Keratinocyte (primary cell): ENCODE data around the gene ITGB1. TPM values are rescaled to one million over a fixed set of nuclear protein-coding genes. Genes with fewer than 3 reads are reported as not detected.

ENCODE experiments used
- DNase-seq: peaks from one replicate; pipeline ENCODE4 v3.0.0-alpha.2; 2011; ENCODE audit warnings: low read depth, missing footprints, low spot score
- FAIRE-seq: peaks from 2 replicates; lab custom pipeline; 2011; peaks lifted over from hg19 to GRCh38; lab: Jason Lieb, UNC
- H2AFZ ChIP-seq: 2 replicates; pipeline ENCODE4 v1.6.0; 2012; ENCODE audit warnings: low read length, control low read depth, inconsistent platforms; ENCODE audit not compliant: control insufficient read depth
- H3K27ac ChIP-seq: 2 replicates; pipeline ENCODE4 v1.5.1; 2011; ENCODE audit warnings: low read length; ENCODE audit not compliant: control insufficient read depth, insufficient read depth
- H3K27me3 ChIP-seq: 3 replicates; pipeline ENCODE4 v1.6.0; 2011; ENCODE audit warnings: low read length; ENCODE audit not compliant: control insufficient read depth, insufficient read depth; ENCODE audit errors: extremely low read depth
- H3K36me3 ChIP-seq, 2 experiments: 2 replicates in 1 of 2; 3 replicates in 1 of 2; pipeline ENCODE4 v1.5.1; 2011; ENCODE audit warnings: low read length in 2 of 2, mild to moderate bottlenecking in 1 of 2; ENCODE audit not compliant: control insufficient read depth in 2 of 2, insufficient read depth in 2 of 2; ENCODE audit errors: extremely low read depth in 1 of 2
- H3K4me1 ChIP-seq: 3 replicates; pipeline ENCODE4 v1.5.1; 2011; ENCODE audit warnings: low read length; ENCODE audit not compliant: control insufficient read depth, insufficient read depth; ENCODE audit errors: extremely low read depth
- H3K4me2 ChIP-seq: 3 replicates; pipeline ENCODE4 v1.6.0; 2011; ENCODE audit warnings: low read depth, low read length; ENCODE audit not compliant: control insufficient read depth, insufficient read depth; ENCODE audit errors: extremely low read depth
- H3K4me3 ChIP-seq, 3 experiments: fragments of 200-600 bp in 1 of 3; sonication (generic) in 1 of 3; 2 replicates in 2 of 3; 3 replicates in 1 of 3; pipeline ENCODE4 v1.5.1; 2011 to 2016; ENCODE audit warnings: low read length in 3 of 3, mild to moderate bottlenecking in 3 of 3, control low read depth in 2 of 3, inconsistent platforms in 1 of 3, low read depth in 1 of 3, mixed read lengths in 1 of 3, mixed run types in 1 of 3, moderate library complexity in 1 of 3; ENCODE audit not compliant: control insufficient read depth in 2 of 3, insufficient read depth in 2 of 3; ENCODE audit errors: extremely low read depth in 1 of 3
- H3K79me2 ChIP-seq: 2 replicates; pipeline ENCODE4 v1.6.0; 2012; ENCODE audit warnings: low read length; ENCODE audit not compliant: control insufficient read depth, insufficient read depth
- H3K9ac ChIP-seq: 3 replicates; pipeline ENCODE4 v1.6.0; 2011; ENCODE audit warnings: low read length; ENCODE audit not compliant: control insufficient read depth, insufficient read depth; ENCODE audit errors: extremely low read depth
- H3K9me1 ChIP-seq: 3 replicates; pipeline ENCODE4 v1.6.0; 2011; ENCODE audit warnings: low read length; ENCODE audit not compliant: control insufficient read depth, insufficient read depth; ENCODE audit errors: extremely low read depth
- H3K9me3 ChIP-seq: 2 replicates; pipeline ENCODE4 v1.5.1; 2012; ENCODE audit warnings: low read depth, low read length; ENCODE audit not compliant: control insufficient read depth
- H4K20me1 ChIP-seq: 3 replicates; pipeline ENCODE4 v1.6.0; 2011; ENCODE audit warnings: low read length; ENCODE audit not compliant: control insufficient read depth, insufficient read depth; ENCODE audit errors: extremely low read depth
- CTCF ChIP-seq, 3 experiments: IDR thresholded peaks in 1 of 3; conservative IDR thresholded peaks in 1 of 3; optimal IDR thresholded peaks in 1 of 3; 2 replicates in 2 of 3; 3 replicates in 1 of 3; pipeline versions ENCODE3 to v1.5.1; 2011; ENCODE audit warnings: low read length in 3 of 3, mild to moderate bottlenecking in 3 of 3, moderate library complexity in 2 of 3, control low read depth in 1 of 3, inconsistent platforms in 1 of 3; ENCODE audit not compliant: insufficient read depth in 2 of 3; ENCODE audit errors: extremely low read depth in 1 of 3
- EZH2 ChIP-seq: IDR thresholded peaks from one replicate; pipeline ENCODE4 v1.6.1; 2012; ENCODE audit warnings: inconsistent platforms, mild to moderate bottlenecking, low read length, moderate library complexity
- dilution Hi-C: fragments of 300-500 bp; cut with MboI; formaldehyde crosslinking; loops from one replicate; pipeline ENCODE4 v1.7.0; 2020; ENCODE audit warnings: low sequenced_read_pairs; ENCODE audit not compliant: extremely low pct_ligation_motif_present
- polyA plus RNA-seq, 5 experiments: library from polyadenylated mRNA; depleted of rRNA in 3 of 5; stranded (reverse) in 3 of 5; stranded (forward) in 1 of 5; unstranded in 1 of 5; fragments of >200 nt; gene quantifications; 1 replicate in 1 of 5; 2 replicates in 3 of 5; 3 replicates in 1 of 5; pipeline versions ENCODE4 v1.2.1 to v1.2.3, GENCODE V29; 2011 to 2012; ENCODE audit warnings: missing spikeins in 2 of 5, low read depth in 1 of 5, low replicate concordance in 1 of 5

The ITGB1 gene
- polyA plus RNA-seq, 1 donor (not counting 4 experiments of a cell fraction or from before 2014, with no cell fraction given), result 1,445 TPM

DNA sequence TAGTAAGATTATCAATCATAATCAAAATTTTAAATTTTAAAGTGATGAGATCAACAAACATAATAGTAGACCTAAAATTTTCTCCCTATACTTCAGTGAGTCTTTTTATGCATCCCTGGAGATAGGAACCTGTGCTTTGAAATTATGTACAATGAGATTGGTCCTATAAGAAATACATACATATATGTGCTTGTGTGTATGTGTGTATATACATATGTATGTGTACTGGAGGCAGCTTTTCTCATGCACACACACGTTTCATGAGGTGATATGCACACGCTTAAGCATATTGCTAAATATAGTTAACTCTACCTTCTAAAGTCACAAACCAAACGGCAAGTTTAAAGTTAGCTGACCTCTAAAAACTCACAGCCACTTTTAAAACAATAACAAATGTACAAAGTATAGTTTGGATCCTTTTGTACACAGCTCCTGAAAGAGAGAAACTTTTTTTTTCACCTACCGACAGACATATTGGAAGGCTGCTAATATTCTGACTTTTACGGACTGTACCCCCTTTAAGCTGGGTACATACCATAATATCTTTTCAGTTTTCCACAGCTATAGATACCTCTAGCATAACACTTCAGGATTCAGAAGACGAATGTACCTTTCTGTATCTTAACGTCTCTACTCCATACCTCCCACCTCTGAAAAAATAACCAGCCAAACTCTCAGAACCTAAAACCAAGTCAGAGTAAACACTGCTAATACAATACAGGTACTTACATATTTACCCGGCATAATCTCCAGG, 3.3 kb downstream of the ITGB1 start:
- dilution Hi-C loops, result no loop called here
- Histone ChIP-seq H2AFZ (no peak overlapping the region), H3K27me3 (no peaks in the 10 kb centered on the region), H3K9ac (peak overlapping the region; percentile 92), H3K27ac (peak overlapping the region; percentile 77), H3K9me1 (no peaks in the 10 kb centered on the region), H3K79me2 (peaks cover 95% of the 10 kb centered on the region), H3K9me3 (no peaks in the 10 kb centered on the region), H3K4me2 (peak overlapping the region; percentile 75), H3K4me1 (peaks cover 49% of the 10 kb centered on the region), H3K36me3 (peaks cover 4 to 16% of the 10 kb centered on the region in 2 experiments), H4K20me1 (peaks cover 26% of the 10 kb centered on the region), H3K4me3 (peak overlapping the region; percentile 84 to 97 (median 95))
- DNase-seq, result no peak
- no peak for TF ChIP-seq EZH2
- TF ChIP-seq CTCF (optimal IDR thresholded peaks at IDR 0.05 in 1 of 3, IDR thresholded peaks at IDR 0.05 in 1 of 3, conservative IDR thresholded peaks at IDR 0.05 in 1 of 3; ENCODE audit: extremely low read depth in 1 of 3, insufficient read depth in 2 of 3, low read length in 3 of 3), result no peak
- FAIRE-seq, result no peak

DNA sequence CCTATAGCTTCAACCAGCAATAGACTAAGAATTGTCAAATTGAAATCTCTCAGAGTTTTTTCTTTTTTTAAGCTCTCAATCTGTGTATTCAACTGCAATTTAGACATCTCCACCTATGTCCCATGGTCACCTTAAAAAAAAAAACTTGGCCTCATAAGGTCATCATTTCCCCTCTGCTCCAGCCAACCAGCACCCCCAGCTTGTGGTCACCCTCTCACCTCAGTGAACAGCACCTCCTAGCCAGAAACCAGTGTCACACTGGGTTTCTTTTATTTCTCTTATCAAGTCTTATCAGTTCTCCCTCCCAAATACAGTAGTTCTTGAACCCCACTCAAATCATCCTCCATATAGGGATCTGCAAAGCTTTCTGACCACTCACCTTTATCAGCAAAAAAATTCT, 4.0 kb downstream of the ITGB1 start:
- peak overlapping the region; percentile 92 for H3K9ac ChIP-seq
- peak overlapping the region; percentile 84 to 97 (median 95) for H3K4me3 ChIP-seq
- no peaks in the 10 kb centered on the region for H3K9me1 ChIP-seq
- peaks cover 94% of the 10 kb centered on the region for H3K79me2 ChIP-seq
- peaks cover 55% of the 10 kb centered on the region for H3K4me1 ChIP-seq
- no peaks in the 10 kb centered on the region for H3K9me3 ChIP-seq
- H2AFZ ChIP-seq, result no peak overlapping the region
- TF ChIP-seq CTCF (optimal IDR thresholded peaks at IDR 0.05 in 1 of 3, IDR thresholded peaks at IDR 0.05 in 1 of 3, conservative IDR thresholded peaks at IDR 0.05 in 1 of 3; ENCODE audit: extremely low read depth in 1 of 3, insufficient read depth in 2 of 3, low read length in 3 of 3) (peak in 1 of 3 experiments; percentile 39), EZH2 (no peak)
- peaks cover 27% of the 10 kb centered on the region for H4K20me1 ChIP-seq
- H3K36me3 ChIP-seq, result peaks cover 4 to 16% of the 10 kb centered on the region in 2 experiments
- H3K27ac ChIP-seq, result peak overlapping the region; percentile 77
- no peaks in the 10 kb centered on the region for H3K27me3 ChIP-seq
- peak overlapping the region; percentile 75 for H3K4me2 ChIP-seq
- dilution Hi-C loops, result no loop called here
- no peak for FAIRE-seq
- no peak for DNase-seq
